HG02571 (cell line): ENCODE measurements around the gene OPRD1.

Experiments used
- ATAC-seq: cut with Tn5 transposase; IDR thresholded peaks from one replicate; pipeline ENCODE4 v1.9.1; 2021; ENCODE audit warnings: mild to moderate bottlenecking, moderate library complexity; ENCODE audit not compliant: unreplicated experiment

The OPRD1 gene

GRCh38 chr1:28882009-28882628 is 70.1 kb downstream of the OPRD1 start:
- ATAC-seq = no peak

- no peak for ATAC-seq
Measured at GRCh38 chr1:28883242-28883616, 71.3 kb downstream of the OPRD1 start.

GRCh38 chr1:28885472-28885877 is 73.5 kb downstream of the OPRD1 start:
- no peak for ATAC-seq

GRCh38 chr1:28885977-28886730 is 74.2 kb downstream of the OPRD1 start:
- ATAC-seq = no peak

GRCh38 chr1:28886731-28887418 is 74.9 kb downstream of the OPRD1 start:
- peak; percentile 63 for ATAC-seq

- no peak for ATAC-seq
Measured at GRCh38 chr1:28887419-28887834, 75.5 kb downstream of the OPRD1 start.

GRCh38 chr1:28887835-28888682 is 76.1 kb downstream of the OPRD1 start:
- ATAC-seq = no peak

GRCh38 chr1:28888915-28889314 is 76.9 kb downstream of the OPRD1 start:
- no peak for ATAC-seq

GRCh38 chr1:28889357-28889756 is 77.4 kb downstream of the OPRD1 start:
- ATAC-seq = no peak

GRCh38 chr1:28890435-28890834 is 78.5 kb downstream of the OPRD1 start:
- no peak for ATAC-seq

GRCh38 chr1:28890836-28891235 is 78.9 kb downstream of the OPRD1 start:
- no peak for ATAC-seq

GRCh38 chr1:28891256-28891655 is 79.3 kb downstream of the OPRD1 start:
- no peak for ATAC-seq

GRCh38 chr1:28893403-28894102 is 81.6 kb downstream of the OPRD1 start:
- ATAC-seq = no peak

GRCh38 chr1:28894785-28895184 is 82.8 kb downstream of the OPRD1 start:
- no peak for ATAC-seq

- no peak for ATAC-seq
Measured at GRCh38 chr1:28895896-28896608, 84.1 kb downstream of the OPRD1 start.

GRCh38 chr1:28896609-28896986 is 84.6 kb downstream of the OPRD1 start:
- no peak for ATAC-seq

- no peak for ATAC-seq
Measured at GRCh38 chr1:28897789-28898188, 85.8 kb downstream of the OPRD1 start.

GRCh38 chr1:28898405-28898881 is 86.5 kb downstream of the OPRD1 start:
- ATAC-seq = no peak

- ATAC-seq = no peak
Measured at GRCh38 chr1:28899267-28899666, 87.3 kb downstream of the OPRD1 start.

- no peak for ATAC-seq
Measured at GRCh38 chr1:28900562-28900961, 88.6 kb downstream of the OPRD1 start.
